ENCODE measurements around the gene FAM200C. TPM values are rescaled to one million over a fixed set of nuclear protein-coding genes. Genes with fewer than 3 reads are reported as not detected.

FAM200C gene
- total and polyA plus RNA-seq, 10 of the 15 experiments (the other 5 are each of a cell fraction or from before 2014, with no cell fraction given), result 1.0 to 5.4 (median 2.2) TPM

DNA sequence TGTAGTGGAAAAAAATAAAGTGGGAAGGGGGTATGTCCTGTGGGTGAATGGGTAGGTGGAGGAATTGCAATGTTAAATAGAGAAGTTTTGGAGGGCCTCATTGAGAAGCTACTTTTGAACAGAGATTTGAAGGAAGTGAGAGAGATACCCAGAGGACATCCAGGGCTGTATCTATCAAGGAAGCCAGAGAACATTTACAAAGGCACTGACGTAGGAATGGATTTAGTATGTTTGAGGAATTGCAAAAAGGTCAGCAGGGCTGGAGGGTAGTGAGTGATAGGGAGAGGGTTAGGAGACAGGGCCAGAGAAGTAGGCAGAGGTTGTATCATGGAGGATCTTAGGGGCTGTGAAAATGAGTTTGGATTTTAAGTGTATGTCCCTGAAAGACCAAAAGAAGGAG, 35.7 kb upstream of the FAM200C start:
- Histone ChIP-seq H4K20me1 (ENCODE audit: control insufficient read depth, insufficient read depth) (no peaks in the 10 kb centered on the region), H3K4me1 (ENCODE audit: control insufficient read depth, insufficient read depth, low read length) (peaks cover 38% of the 10 kb centered on the region), H3K79me2 (ENCODE audit: control insufficient read depth, insufficient read depth, low read length) (peaks cover 23% of the 10 kb centered on the region), H3K4me3 (no peak overlapping the region), H3K9me3 (replicated peaks; ENCODE audit: control insufficient read depth, insufficient read depth, low read length) (no peaks in the 10 kb centered on the region), H3K27ac (ENCODE audit: control insufficient read depth, insufficient read depth) (no peak overlapping the region), H2AFZ (ENCODE audit: control insufficient read depth, low read depth, low read length) (no peak overlapping the region; the same call in 1 of the 2 replicates), H3K27me3 (replicated peaks in 1 of 2; ENCODE audit: control insufficient read depth in 2 of 2, insufficient read depth in 2 of 2, low read length in 1 of 2) (no peaks in the 10 kb centered on the region), H3K4me2 (ENCODE audit: control insufficient read depth, insufficient read depth) (no peak overlapping the region), H3K9ac (ENCODE audit: control insufficient read depth, insufficient read depth, low read length) (no peak overlapping the region), H3K36me3 (ENCODE audit: control insufficient read depth in 2 of 2, insufficient read depth in 2 of 2, low read length in 1 of 2) (no peaks in the 10 kb centered on the region)
- FAIRE-seq, result no peak
- ChIA-PET SMC1A (ENCODE audit: uncharacterized antibody, unreplicated experiment) (interaction anchor here (0.6 to 4.7 kb wide), 10 partner anchors 12 to 385 kb away, joined by 3 to 61 read pairs (median 4); partner anchors contain the start of genes PTTG1 and SLU7), RAD21 (ENCODE audit: unreplicated experiment) (interaction anchor here (0.7 to 3.5 kb wide), 10 partner anchors 10 to 72 kb away, joined by 3 to 32 read pairs (median 4); partner anchors contain the start of genes PTTG1 and SLU7), POLR2A (interaction anchor here (0.6 to 1.4 kb wide), 6 partner anchors 11 to 34 kb away, joined by 4 to 15 read pairs (median 8); partner anchors contain the start of genes PTTG1 and SLU7), CTCF (interaction anchor here (1.0 to 2.4 kb wide), 4 partner anchors 11 to 72 kb away, joined by 3 to 10 read pairs (median 7); no protein-coding TSS in a partner anchor)
- WGBS (ENCODE audit: insufficient coverage, insufficient replicate concordance, low lambda C conversion rate, missing lambda C conversion rate), result 0% methylated on average over 1 of the region's 1 CpG
- DNase-seq (ENCODE audit: low read depth, low spot score), result no peak
- intact Hi-C loops (cut with micrococcal nuclease; ENCODE audit: unreplicated experiment), result loop anchor here (5.0 to 10.0 kb wide), 5 partner anchors 209 to 1097 kb away; no protein-coding TSS in a partner anchor
- BruUV-seq (replicated peaks), result no TSS peak
- in situ Hi-C loops (cut with MboI), result loop anchor here (5.0 to 10.0 kb wide), 3 partner anchors 42 to 1109 kb away; partner anchors contain the start of gene GABRB2
- ATAC-seq, result no peak
- TF ChIP-seq SP1 (IDR thresholded peaks at IDR 0.05; ENCODE audit: low read depth, low read length), result no peak
- TF ChIP-seq SKIL (IDR thresholded peaks at IDR 0.05; ENCODE audit: low read depth, poor library complexity, severe bottlenecking), result no peak
- TF ChIP-seq, protein P1, sequence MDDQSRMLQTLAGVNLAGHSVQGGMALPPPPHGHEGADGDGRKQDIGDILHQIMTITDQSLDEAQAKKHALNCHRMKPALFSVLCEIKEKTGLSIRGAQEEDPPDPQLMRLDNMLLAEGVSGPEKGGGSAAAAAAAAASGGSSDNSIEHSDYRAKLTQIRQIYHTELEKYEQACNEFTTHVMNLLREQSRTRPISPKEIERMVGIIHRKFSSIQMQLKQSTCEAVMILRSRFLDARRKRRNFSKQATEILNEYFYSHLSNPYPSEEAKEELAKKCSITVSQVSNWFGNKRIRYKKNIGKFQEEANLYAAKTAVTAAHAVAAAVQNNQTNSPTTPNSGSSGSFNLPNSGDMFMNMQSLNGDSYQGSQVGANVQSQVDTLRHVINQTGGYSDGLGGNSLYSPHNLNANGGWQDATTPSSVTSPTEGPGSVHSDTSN (IDR thresholded peaks at IDR 0.05; ENCODE audit: insufficient replicate concordance, low read depth, low read length), result no peak
- TF ChIP-seq HDGF (IDR thresholded peaks at IDR 0.05), result no peak
- TF ChIP-seq CREB1 (IDR thresholded peaks at IDR 0.05; ENCODE audit: low read depth), result no peak
- TF ChIP-seq, protein P2, sequence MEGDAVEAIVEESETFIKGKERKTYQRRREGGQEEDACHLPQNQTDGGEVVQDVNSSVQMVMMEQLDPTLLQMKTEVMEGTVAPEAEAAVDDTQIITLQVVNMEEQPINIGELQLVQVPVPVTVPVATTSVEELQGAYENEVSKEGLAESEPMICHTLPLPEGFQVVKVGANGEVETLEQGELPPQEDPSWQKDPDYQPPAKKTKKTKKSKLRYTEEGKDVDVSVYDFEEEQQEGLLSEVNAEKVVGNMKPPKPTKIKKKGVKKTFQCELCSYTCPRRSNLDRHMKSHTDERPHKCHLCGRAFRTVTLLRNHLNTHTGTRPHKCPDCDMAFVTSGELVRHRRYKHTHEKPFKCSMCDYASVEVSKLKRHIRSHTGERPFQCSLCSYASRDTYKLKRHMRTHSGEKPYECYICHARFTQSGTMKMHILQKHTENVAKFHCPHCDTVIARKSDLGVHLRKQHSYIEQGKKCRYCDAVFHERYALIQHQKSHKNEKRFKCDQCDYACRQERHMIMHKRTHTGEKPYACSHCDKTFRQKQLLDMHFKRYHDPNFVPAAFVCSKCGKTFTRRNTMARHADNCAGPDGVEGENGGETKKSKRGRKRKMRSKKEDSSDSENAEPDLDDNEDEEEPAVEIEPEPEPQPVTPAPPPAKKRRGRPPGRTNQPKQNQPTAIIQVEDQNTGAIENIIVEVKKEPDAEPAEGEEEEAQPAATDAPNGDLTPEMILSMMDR (IDR thresholded peaks at IDR 0.05 in 2 of 3, conservative IDR thresholded peaks at IDR 0.05 in 1 of 3; ENCODE audit: control insufficient read depth in 2 of 3, extremely low read depth in 1 of 3, insufficient read depth in 1 of 3, low read depth in 3 of 3, low read length in 3 of 3), result no peak
- no peak for TF ChIP-seq POLR2AphosphoS2 (IDR thresholded peaks at IDR 0.05; ENCODE audit: low read depth, low read length)
- TF ChIP-seq, protein P3, sequence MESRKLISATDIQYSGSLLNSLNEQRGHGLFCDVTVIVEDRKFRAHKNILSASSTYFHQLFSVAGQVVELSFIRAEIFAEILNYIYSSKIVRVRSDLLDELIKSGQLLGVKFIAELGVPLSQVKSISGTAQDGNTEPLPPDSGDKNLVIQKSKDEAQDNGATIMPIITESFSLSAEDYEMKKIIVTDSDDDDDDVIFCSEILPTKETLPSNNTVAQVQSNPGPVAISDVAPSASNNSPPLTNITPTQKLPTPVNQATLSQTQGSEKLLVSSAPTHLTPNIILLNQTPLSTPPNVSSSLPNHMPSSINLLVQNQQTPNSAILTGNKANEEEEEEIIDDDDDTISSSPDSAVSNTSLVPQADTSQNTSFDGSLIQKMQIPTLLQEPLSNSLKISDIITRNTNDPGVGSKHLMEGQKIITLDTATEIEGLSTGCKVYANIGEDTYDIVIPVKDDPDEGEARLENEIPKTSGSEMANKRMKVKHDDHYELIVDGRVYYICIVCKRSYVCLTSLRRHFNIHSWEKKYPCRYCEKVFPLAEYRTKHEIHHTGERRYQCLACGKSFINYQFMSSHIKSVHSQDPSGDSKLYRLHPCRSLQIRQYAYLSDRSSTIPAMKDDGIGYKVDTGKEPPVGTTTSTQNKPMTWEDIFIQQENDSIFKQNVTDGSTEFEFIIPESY (IDR thresholded peaks at IDR 0.05), result no peak
- no peak for TF ChIP-seq ESRRA (IDR thresholded peaks at IDR 0.05; ENCODE audit: low read length)
- no peak for TF ChIP-seq CEBPB (IDR thresholded peaks at IDR 0.05; ENCODE audit: borderline replicate concordance in 1 of 2, low read depth in 2 of 2, low read length in 2 of 2)
- TF ChIP-seq IRF5 (IDR thresholded peaks at IDR 0.05; ENCODE audit: borderline replicate concordance), result no peak
